Activated CD4-positive, alpha-beta T cell treated with anti-CD3 and anti-CD28 coated beads, Interleukin-2, amount 50 U/mL, for 16 hours (primary cell): ENCODE measurements around the gene OR9A2.
A peak's percentile ranks its signal among the peaks of the same experiment; 100 is the strongest.
"Not testable (repeated sequence)": the region's sequence is repeated elsewhere in the genome, so short reads cannot be mapped to it uniquely, and the experiment has no call there.

Source experiments
- DNase-seq: peaks from one replicate; pipeline ENCODE4 v3.0.0-alpha.2; 2020

Gene OR9A2

DNA sequence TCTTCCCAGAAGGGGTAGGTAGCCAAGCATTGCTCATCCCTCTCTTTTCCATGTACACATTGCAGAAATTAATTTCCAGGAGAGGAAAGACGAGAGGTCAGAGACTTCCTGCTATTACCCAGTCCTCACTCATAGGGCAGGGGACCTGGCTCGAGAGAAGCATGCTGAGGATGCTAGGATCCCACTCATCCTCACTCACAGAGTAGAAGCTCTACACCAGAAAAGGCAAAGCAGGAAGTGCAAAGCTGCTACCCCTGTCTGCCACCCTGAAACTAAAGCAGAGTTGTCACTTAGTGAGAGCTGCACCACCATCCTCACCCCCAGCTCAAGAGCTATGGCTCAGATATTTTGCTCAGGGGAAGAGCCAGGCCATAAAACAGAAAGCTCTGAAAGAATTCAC is 9.9 kb downstream of the OR9A2 start:
- DNase-seq = no peak

DNA sequence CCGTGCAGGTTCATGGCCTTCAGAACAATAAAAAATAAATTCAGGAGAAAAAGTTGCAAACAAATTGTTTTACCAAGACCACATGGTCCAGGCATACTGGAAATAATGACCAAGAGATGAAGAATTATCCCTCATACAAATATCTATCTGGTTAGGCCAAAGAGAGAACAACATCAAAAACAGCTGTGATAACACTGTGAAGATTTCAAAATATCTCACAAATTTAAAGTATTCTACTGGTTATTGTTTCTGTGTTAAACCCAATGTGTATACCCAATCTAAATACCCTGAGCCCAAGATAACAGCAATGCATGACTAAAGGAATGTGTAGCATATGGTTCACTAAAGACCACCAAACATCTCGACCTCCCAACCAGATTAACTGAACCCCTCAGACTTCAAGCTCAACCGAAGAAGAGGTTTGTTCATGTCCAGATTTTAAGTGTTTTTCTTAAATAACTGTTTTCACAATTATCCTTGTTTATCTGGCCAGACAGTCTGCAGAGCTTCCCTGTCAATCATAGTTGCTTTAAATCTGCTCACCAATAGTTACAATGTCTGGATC is 10.9 kb downstream of the OR9A2 start:
- no peak for DNase-seq

GRCh38 chr7:143015084-143015483 is 11.8 kb downstream of the OR9A2 start:
- DNase-seq = no peak

- DNase-seq = no peak
Observed at GRCh38 chr7:143013893-143014292, 13.0 kb downstream of the OR9A2 start.

DNA sequence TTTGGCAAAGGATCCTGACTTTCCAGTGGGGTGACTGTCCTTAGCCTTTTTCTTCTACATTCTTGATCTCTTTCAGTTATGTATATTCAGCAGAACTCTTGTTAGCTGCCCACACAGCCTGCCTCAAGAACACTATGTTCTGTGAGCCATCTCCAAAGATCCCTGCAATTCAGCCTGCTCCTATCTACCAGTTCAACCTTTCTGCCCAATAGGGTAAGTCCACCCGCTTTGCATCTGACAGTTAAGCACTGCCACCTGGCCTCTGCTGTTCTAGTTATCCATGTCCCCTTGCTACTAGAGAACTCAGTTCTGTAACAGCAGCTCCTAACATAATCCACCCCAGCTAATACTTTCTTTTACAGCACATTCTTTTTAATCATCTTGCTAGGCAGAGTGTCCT is 13.5 kb downstream of the OR9A2 start:
- no peak for DNase-seq

- no peak for DNase-seq
Observed at GRCh38 chr7:143012409-143012808, 14.5 kb downstream of the OR9A2 start.

- DNase-seq = no peak
Observed at GRCh38 chr7:143012001-143012400, 14.9 kb downstream of the OR9A2 start.

- DNase-seq = peak; percentile 79
Observed at GRCh38 chr7:143008007-143008901, 18.7 kb downstream of the OR9A2 start.

GRCh38 chr7:143005632-143006260 is 21.2 kb downstream of the OR9A2 start:
- no peak for DNase-seq

DNA sequence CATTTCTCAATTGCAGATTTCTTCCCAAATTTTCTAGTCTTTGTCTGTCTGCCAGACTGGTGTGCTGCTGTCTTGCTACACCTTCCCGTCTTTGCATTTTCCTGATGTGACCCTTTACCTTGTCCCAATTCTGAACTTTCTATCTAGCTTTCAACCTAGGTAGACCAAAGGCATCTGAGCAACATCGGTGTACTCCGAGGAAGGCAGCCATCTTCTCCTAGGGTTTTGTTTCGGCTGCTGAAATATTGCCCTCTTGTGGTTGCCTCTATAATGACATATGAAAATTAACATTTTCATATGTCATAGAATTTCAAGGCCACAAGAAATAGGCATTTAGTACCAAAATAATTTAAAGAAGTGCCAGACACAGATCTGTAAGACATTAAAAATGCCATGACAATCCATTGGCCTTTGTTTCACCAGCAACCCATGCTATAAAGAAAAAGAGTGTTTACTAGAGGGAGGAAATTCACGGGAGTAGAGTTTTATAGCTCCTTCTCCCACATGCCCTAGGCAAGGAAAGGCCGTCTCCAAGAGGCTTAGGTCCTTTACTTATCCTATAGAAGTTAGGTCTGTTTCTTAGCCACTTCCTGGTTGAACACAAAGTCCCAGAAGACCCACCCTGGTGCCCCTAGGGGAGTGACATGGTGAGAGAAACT is 23.4 kb downstream of the OR9A2 start:
- peak; percentile 69 for DNase-seq

- no peak for DNase-seq
Observed at GRCh38 chr7:143002898-143003297, 24.0 kb downstream of the OR9A2 start.

DNA sequence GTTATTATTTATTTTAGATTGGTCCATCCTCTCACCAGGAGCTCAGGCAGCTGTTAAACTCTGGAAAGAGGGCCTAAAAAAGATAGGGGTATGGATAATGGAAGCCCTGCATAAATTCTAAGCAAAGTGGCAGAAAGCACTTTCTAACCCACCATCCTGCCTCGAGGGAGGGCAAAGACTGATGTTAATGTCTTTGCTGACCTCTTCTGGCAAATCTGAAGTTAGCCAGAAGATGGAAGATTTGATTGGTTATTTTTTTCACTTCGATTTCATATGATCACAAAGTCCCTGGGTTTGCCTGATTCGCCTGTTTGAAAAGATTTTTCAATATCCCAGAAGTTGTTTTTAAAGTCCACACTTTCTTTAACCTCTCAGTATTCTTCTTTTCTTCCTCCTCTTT is 24.8 kb downstream of the OR9A2 start:
- DNase-seq = no peak

DNA sequence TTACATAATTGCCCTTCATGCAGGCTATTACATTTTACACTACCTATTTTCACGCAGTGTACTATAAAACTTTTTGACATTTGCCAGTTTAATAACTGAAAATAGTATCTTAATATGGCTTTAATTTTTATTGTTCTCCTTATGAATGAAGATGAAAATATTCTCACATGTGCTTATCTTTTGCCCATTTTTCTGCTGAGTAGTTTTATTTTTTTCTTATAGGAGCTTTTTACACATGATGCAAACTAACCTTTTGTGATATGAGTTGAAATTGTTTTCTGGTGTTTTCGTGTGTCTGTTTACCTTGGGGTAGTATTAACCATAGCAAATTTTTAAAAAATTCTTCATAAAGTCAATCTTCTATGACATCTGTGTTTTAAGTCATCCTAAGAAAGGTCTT is 26.3 kb downstream of the OR9A2 start:
- DNase-seq = no peak

DNA sequence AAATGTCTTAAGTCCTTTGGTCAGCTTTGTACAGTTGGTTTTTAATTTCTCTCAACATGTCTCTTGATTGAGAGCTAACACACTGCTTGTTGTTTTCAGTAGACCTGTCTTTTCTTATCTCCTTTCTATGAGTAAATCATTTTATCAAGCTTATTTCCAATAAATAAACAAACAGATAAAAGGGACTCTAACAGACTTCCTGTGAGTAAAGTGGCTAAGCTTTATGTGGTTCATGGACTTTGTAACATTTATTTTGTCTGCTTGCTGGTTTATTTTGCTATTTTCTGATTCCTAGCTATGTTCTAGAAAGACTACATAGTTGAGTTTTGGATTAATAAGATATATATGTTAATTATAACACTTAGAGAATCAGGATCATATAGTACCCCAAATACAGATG is 27.1 kb downstream of the OR9A2 start:
- DNase-seq = no peak

- DNase-seq = no peak
Observed at GRCh38 chr7:142998966-142999365, 28.0 kb downstream of the OR9A2 start.

- no peak for DNase-seq
Observed at GRCh38 chr7:142997456-142997989, 29.4 kb downstream of the OR9A2 start.

- DNase-seq = no peak
Observed at GRCh38 chr7:142992427-142992826, 34.5 kb downstream of the OR9A2 start.

DNA sequence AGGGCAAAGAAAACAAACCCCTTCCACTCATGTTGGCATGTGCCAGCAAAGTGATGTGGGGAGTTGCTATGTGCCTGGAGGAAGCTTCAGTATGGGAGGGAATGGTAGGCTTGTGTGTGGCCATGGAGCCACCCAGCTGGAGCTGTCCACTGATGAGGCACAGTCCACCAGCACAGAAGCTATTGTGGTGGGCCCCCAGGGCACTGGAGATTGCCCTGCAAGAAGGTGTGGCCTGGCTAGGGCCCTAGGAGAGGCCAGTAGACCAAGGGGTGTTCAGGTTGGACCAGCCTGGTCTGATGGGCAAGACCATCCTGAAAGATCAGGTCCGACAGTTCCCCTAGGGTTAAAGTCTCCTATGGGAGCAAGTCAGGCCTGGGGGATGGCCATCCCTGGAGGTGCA is 42.6 kb downstream of the OR9A2 start:
- DNase-seq = no peak

GRCh38 chr7:142983825-142984224 is 43.1 kb downstream of the OR9A2 start:
- DNase-seq = no peak

- DNase-seq = not testable (repeated sequence)
Observed at GRCh38 chr7:142978402-142978801, 48.5 kb downstream of the OR9A2 start.
